ENCODE data around the gene IDH3G.

The IDH3G gene

GRCh38 chrX:153805436-153805835 lies 11.3 kb upstream of the IDH3G start:
- TF ChIP-seq CTCF (IDR thresholded peaks at IDR 0.05; ENCODE audit: control extremely low read depth, extremely low read depth, low read depth, missing control alignments), result no peak
- CTCF ChIA-PET, result no interaction called here
- DNase-seq (ENCODE audit: extremely low spot score), result no peak
- POLR2A ChIA-PET, result no interaction called here

- POLR2A ChIA-PET, result interaction anchor here (0.6 kb wide), 1 partner anchor 165 kb away, joined by 4 read pairs; no protein-coding TSS in a partner anchor
- CTCF ChIA-PET, result no interaction called here
- TF ChIP-seq CTCF (IDR thresholded peaks at IDR 0.05; ENCODE audit: control extremely low read depth, extremely low read depth, low read depth, missing control alignments), result no peak
- no peak for DNase-seq (ENCODE audit: extremely low spot score)
Measured at GRCh38 chrX:153804621-153805020, 10.4 kb upstream of the IDH3G start.

GRCh38 chrX:153804100-153804595 lies 10.0 kb upstream of the IDH3G start:
- no peak for DNase-seq (ENCODE audit: extremely low spot score)
- CTCF ChIA-PET, result no interaction called here
- TF ChIP-seq CTCF (IDR thresholded peaks at IDR 0.05; ENCODE audit: control extremely low read depth, extremely low read depth, low read depth, missing control alignments), result no peak
- POLR2A ChIA-PET, result no interaction called here

- ChIA-PET POLR2A (no interaction called here), CTCF (no interaction called here)
- no peak for TF ChIP-seq CTCF (IDR thresholded peaks at IDR 0.05; ENCODE audit: control extremely low read depth, extremely low read depth, low read depth, missing control alignments)
- no peak for DNase-seq (ENCODE audit: extremely low spot score)
Measured at GRCh38 chrX:153803211-153804099, 9.3 kb upstream of the IDH3G start.

- ChIA-PET CTCF (no interaction called here), POLR2A (no interaction called here)
- DNase-seq (ENCODE audit: extremely low spot score), result no peak
- TF ChIP-seq CTCF (IDR thresholded peaks at IDR 0.05; ENCODE audit: control extremely low read depth, extremely low read depth, low read depth, missing control alignments), result no peak
Measured at GRCh38 chrX:153802513-153803045, 8.4 kb upstream of the IDH3G start.

- TF ChIP-seq CTCF (IDR thresholded peaks at IDR 0.05; ENCODE audit: control extremely low read depth, extremely low read depth, low read depth, missing control alignments), result no peak
- ChIA-PET POLR2A (no interaction called here), CTCF (no interaction called here)
- DNase-seq (ENCODE audit: extremely low spot score), result no peak
Measured at GRCh38 chrX:153801669-153802068, 7.5 kb upstream of the IDH3G start.
